Breast epithelium (tissue), 4 donors: ENCODE data around the gene ITIH2. TPM values are rescaled to one million over a fixed set of nuclear protein-coding genes. Genes with fewer than 3 reads are reported as not detected.
A peak's percentile ranks its signal among the peaks of the same experiment; 100 is the strongest.

Experiments used
- DNase-seq, 2 donors: peaks; one replicate each; pipeline ENCODE4 v3.0.0-alpha.2; 2019; ENCODE audit warnings: low spot score in 2 of 2
- H3K27ac ChIP-seq, 2 donors: fragments of 200-600 bp; sonication (generic) in 1 of 2; one replicate each; pipeline ENCODE4 v1.5.1; 2016 to 2019; ENCODE audit warnings: mild to moderate bottlenecking in 1 of 2
- H3K27me3 ChIP-seq, 2 donors: fragments of 200-600 bp; sonication (generic) in 1 of 2; one replicate each; pipeline versions ENCODE4 v1.5.1 to v1.6.0; 2017 to 2019; ENCODE audit warnings: control low read depth in 1 of 2, mild to moderate bottlenecking in 1 of 2
- H3K36me3 ChIP-seq: fragments of 200-600 bp; one replicate; pipeline ENCODE4 v1.5.1; 2019
- H3K4me1 ChIP-seq, 2 donors: fragments of 200-600 bp; sonication (generic); one replicate each; pipeline ENCODE4 v1.5.1; 2016 to 2019; ENCODE audit warnings: control low read depth in 1 of 2
- H3K4me3 ChIP-seq, 3 donors: fragments of 200-600 bp; sonication (generic); 1 replicate in 2 of 3; 2 replicates in 1 of 3; pipeline ENCODE4 v1.5.1; 2016 to 2019; ENCODE audit warnings: mild to moderate bottlenecking in 3 of 3, moderate library complexity in 2 of 3
- H3K9me3 ChIP-seq, 2 donors: fragments of 200-600 bp; sonication (generic) in 1 of 2; one replicate each; pipeline ENCODE4 v1.5.1; 2016 to 2019; ENCODE audit warnings: control low read depth in 1 of 2
- CTCF ChIP-seq, 3 donors: fragments of 450-650 bp; IDR thresholded peaks; one replicate each; pipeline ENCODE4 v1.5.1; 2016 to 2017; ENCODE audit warnings: antibody characterized with exemption in 3 of 3, mild to moderate bottlenecking in 3 of 3, moderate library complexity in 3 of 3
- POLR2A ChIP-seq: fragments of 450-650 bp; IDR thresholded peaks from one replicate; pipeline ENCODE4 v1.6.1; 2016; ENCODE audit warnings: antibody characterized with exemption, mild to moderate bottlenecking, moderate library complexity
- POLR2AphosphoS5 ChIP-seq, 3 donors: sonication (generic); formaldehyde crosslinking; IDR thresholded peaks; one replicate each; pipeline ENCODE4 v1.6.1; 2017; ENCODE audit warnings: antibody characterized with exemption in 3 of 3
- intact Hi-C: fragments of 100-400 bp; cut with DNase I; formaldehyde crosslinking; loops from one replicate; pipeline ENCODE4 v1.15.1; 2023; ENCODE audit warnings: low total_unique reads
- total RNA-seq, 3 donors: library from RNA; depleted of rRNA; stranded (reverse); fragments of >200 nt; gene quantifications; one replicate each; pipeline ENCODE4 v1.1.0, GENCODE V29; 2016

The ITIH2 gene
- total RNA-seq, 3 donors from 2014 or later: 0.73 to 2.0 TPM; not detected in 1

GRCh38 chr10:7787150-7787856 lies 84.2 kb downstream of the ITIH2 start:
- H3K4me1 ChIP-seq: peaks cover 0 to 6% of the 10 kb centered on the region in 2 donors
- TF ChIP-seq POLR2A: no peak
- TF ChIP-seq POLR2AphosphoS5 (IDR thresholded peaks at IDR 0.05): no peak
- no peak for TF ChIP-seq CTCF (IDR thresholded peaks at IDR 0.05)
- peak overlapping the region; percentile 82 to 85 for H3K27ac ChIP-seq
- peak overlapping the region; percentile 88 to 99 (median 96) for H3K4me3 ChIP-seq
- H3K9me3 ChIP-seq: no peaks in the 10 kb centered on the region
- no peak for DNase-seq
- intact Hi-C loops: no loop called here
- no peaks in the 10 kb centered on the region for H3K27me3 ChIP-seq
- H3K36me3 ChIP-seq: no peaks in the 10 kb centered on the region

DNA sequence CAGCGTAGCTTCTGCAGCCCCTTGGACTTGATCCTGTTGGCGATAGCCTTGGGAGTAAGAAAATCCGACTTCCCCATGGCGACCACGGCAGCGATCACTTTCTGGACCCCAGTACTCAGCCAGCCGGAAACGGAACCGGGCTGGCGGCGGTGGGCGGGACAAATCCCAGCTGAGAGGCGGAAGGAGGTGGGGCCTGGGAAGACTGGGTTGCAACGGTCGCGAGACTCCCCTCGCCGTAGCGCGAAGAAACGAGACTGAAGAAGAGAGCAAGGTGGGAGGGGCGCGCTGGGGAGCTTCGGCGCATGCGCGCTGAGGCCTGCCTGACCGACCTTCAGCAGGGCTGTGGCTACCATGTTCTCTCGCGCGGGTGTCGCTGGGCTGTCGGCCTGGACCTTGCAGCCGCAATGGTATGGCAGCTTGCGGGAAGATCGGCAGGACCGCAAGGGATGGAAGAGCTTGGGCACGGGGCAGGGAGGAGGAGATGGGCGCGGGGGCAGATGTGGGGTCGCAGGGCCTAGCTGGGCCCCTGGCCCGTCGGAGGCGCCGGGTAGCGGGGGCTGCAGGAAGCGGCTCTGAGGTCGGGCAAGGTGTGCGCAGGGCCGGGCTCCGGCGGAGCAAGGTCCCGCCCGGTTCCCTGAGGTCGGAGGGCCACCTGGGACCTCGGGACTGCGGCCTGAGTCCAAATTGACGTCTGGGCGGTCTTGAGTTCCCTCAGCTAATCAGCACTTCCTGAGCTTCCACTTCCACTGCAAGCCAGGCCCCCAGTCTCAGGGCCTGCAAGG lies 84.9 kb downstream of the ITIH2 start, which contains the start of the genes ATP5F1C and KIN:
Gene ATP5F1C, plus strand, starts transcription at position 321 of the 782 bp plus-strand sequence. Its CDS starts 31 bp downstream, at position 352.
Gene KIN, minus strand, starts transcription at position 137 of the 782 bp plus-strand sequence. Its CDS starts 60 bp downstream, at position 77.
- H3K9me3 ChIP-seq: no peaks in the 10 kb centered on the region
- intact Hi-C loops: loop anchor here (2.0 kb wide), 1 partner anchor 309 kb away; no protein-coding TSS in a partner anchor
- DNase-seq: peak; percentile 96
- TF ChIP-seq POLR2AphosphoS5 (IDR thresholded peaks at IDR 0.05) (peak in 2 of 3 donors; percentile 69 to 74), CTCF (IDR thresholded peaks at IDR 0.05) (no peak), POLR2A (peak; percentile 34)
- no peaks in the 10 kb centered on the region for H3K27me3 ChIP-seq
- H3K4me1 ChIP-seq: peaks cover 0 to 6% of the 10 kb centered on the region in 2 donors
- no peaks in the 10 kb centered on the region for H3K36me3 ChIP-seq
- peak within 1 kb of the TSS; percentile 88 to 99 (median 96) for H3K4me3 ChIP-seq
- H3K27ac ChIP-seq: peak within 1 kb of the TSS; percentile 85 to 89

- intact Hi-C loops: loop anchor here (2.0 kb wide), 1 partner anchor 308 kb away; no protein-coding TSS in a partner anchor
- H3K4me1 ChIP-seq: peaks cover 0 to 6% of the 10 kb centered on the region in 2 donors
- no peaks in the 10 kb centered on the region for H3K9me3 ChIP-seq
- no peak for DNase-seq
- H3K27ac ChIP-seq: peak overlapping the region; percentile 85 to 89
- H3K36me3 ChIP-seq: no peaks in the 10 kb centered on the region
- peak overlapping the region; percentile 88 to 99 (median 96) for H3K4me3 ChIP-seq
- TF ChIP-seq POLR2AphosphoS5 (IDR thresholded peaks at IDR 0.05): no peak
- no peak for TF ChIP-seq POLR2A
- no peak for TF ChIP-seq CTCF (IDR thresholded peaks at IDR 0.05)
- no peaks in the 10 kb centered on the region for H3K27me3 ChIP-seq
These were observed 85.6 kb downstream of the ITIH2 start for GRCh38 chr10:7788639-7789286.

DNA sequence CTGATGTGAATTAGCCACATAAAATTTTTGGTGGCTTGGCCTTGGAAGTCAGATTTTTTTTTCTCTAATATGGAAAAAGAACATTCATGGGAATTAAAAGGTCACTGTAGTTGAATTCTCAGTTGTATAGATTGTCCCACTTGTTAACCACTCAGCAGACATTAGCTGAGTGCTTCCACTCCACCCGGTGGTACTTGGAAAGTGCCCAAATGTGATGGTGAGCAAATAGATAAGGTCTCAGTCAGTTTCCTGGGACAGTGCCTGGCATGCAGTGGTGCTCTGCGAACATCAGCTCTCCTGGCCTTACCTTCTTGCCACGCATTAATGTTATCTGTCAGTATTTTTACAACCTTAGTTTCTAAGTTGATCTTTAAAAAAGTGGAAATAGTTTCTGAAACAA lies 86.3 kb downstream of the ITIH2 start:
- intact Hi-C loops: loop anchor here (2.0 kb wide), 1 partner anchor 307 kb away; no protein-coding TSS in a partner anchor
- TF ChIP-seq CTCF (IDR thresholded peaks at IDR 0.05): no peak
- no peak for TF ChIP-seq POLR2AphosphoS5 (IDR thresholded peaks at IDR 0.05)
- no peak for TF ChIP-seq POLR2A
- Histone ChIP-seq H3K36me3 (no peaks in the 10 kb centered on the region), H3K4me1 (peaks cover 0 to 6% of the 10 kb centered on the region in 2 donors), H3K27ac (no peak overlapping the region), H3K9me3 (no peaks in the 10 kb centered on the region), H3K4me3 (peak overlapping the region; percentile 88 to 99 (median 96)), H3K27me3 (no peaks in the 10 kb centered on the region)
- no peak for DNase-seq
